ENCODE measurements around the gene HPSE2.

Gene HPSE2

DNA sequence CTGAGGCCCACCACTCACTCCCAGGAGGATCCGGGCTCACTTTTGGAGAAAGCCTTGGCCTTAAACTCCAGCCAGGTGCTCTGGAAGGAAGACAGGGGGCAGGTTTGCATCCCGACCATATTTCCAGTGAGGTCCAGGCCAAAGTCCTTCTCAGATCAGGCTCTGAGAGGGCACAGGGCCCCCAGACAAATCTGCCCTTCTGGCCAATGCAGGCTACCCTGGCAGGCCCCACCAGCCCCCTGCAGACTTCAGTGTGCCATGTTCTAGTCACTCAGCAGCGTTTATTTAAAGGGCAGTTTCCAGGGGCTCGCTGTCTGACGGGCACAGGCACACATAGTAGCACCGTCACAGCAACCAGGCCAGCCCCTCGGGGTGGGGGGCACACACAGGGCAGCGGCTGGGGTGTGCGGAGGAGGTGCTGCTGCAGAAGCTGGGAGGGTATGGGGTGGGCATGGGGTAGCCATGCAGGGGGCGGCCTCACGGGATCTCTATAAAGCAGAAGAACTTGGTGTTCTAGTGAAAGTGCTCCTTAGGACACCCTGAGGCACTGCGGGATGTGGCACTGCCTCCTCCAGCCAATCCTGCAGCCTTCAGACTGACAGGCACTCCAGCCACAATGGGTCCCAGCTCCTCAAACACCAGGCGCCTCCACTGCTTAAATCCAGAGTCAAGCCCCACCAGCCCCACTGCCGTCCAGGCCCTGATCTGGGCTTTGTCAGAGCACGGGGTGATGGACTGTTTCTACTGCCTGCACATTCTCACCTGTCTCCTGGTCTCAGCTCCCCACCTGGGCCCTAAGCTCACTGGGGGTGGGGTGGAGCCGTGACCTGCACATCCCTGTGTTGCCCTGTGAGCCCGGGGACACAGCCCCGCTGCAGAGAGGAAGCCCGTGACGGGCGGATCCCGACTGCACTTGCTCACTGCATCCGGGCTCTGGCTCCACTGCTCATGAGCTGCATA, 811.1 kb downstream of the HPSE2 start:
- H3K27me3 Mint-ChIP-seq (ENCODE audit: low read depth), result no peaks in the 10 kb centered on the region
- no peak for DNase-seq (ENCODE audit: low spot score)
- no peaks in the 10 kb centered on the region for H3K9me3 Mint-ChIP-seq
- no peak overlapping the region for H3K27ac Mint-ChIP-seq
- H3K4me3 Mint-ChIP-seq, result no peak overlapping the region
- peaks cover 16% of the 10 kb centered on the region for H3K36me3 Mint-ChIP-seq (ENCODE audit: low read depth)
- no peaks in the 10 kb centered on the region for H3K4me1 Mint-ChIP-seq (ENCODE audit: low read depth)

DNA sequence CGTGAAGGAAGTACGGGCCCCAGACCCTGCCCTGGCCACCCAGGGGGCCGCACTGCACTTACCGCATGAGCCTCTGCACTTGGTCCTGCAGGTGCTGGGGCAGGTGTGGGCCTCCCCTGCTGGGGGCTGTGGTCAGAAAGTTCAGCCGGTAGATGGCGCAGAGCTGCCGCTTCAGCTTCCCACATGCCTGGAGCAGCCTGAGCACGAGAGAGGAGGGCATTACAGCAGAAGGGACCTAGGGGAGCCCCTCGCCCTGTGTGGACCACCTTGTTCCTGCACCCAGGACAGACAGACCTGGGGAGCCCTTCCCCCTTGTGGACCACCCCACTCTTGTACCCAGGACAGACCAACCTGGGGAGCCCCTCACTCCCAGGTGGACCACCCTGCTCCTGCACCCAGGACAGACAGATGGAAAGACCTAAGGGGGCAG, 811.9 kb downstream of the HPSE2 start:
- DNase-seq (ENCODE audit: low spot score), result no peak
- no peaks in the 10 kb centered on the region for H3K9me3 Mint-ChIP-seq
- no peak overlapping the region for H3K27ac Mint-ChIP-seq
- H3K27me3 Mint-ChIP-seq (ENCODE audit: low read depth), result no peaks in the 10 kb centered on the region
- H3K4me3 Mint-ChIP-seq, result no peak overlapping the region
- peaks cover 19% of the 10 kb centered on the region for H3K36me3 Mint-ChIP-seq (ENCODE audit: low read depth)
- no peaks in the 10 kb centered on the region for H3K4me1 Mint-ChIP-seq (ENCODE audit: low read depth)

- Mint-ChIP-seq H3K4me1 (ENCODE audit: low read depth) (no peaks in the 10 kb centered on the region), H3K36me3 (ENCODE audit: low read depth) (peaks cover 16% of the 10 kb centered on the region), H3K27me3 (ENCODE audit: low read depth) (no peaks in the 10 kb centered on the region), H3K4me3 (no peak overlapping the region), H3K9me3 (no peaks in the 10 kb centered on the region), H3K27ac (no peak overlapping the region)
- DNase-seq (ENCODE audit: low spot score), result no peak
Measured at GRCh38 chr10:98422182-98422581, 813.5 kb downstream of the HPSE2 start.

- H3K4me1 Mint-ChIP-seq (ENCODE audit: low read depth), result peaks cover under 1% of the 10 kb centered on the region
- H3K27ac Mint-ChIP-seq, result no peak overlapping the region
- H3K27me3 Mint-ChIP-seq (ENCODE audit: low read depth), result no peaks in the 10 kb centered on the region
- DNase-seq (ENCODE audit: low spot score), result no peak
- no peak overlapping the region for H3K4me3 Mint-ChIP-seq
- no peaks in the 10 kb centered on the region for H3K9me3 Mint-ChIP-seq
- peaks cover 21% of the 10 kb centered on the region for H3K36me3 Mint-ChIP-seq (ENCODE audit: low read depth)
Measured at GRCh38 chr10:98420786-98421185, 814.9 kb downstream of the HPSE2 start.

- Mint-ChIP-seq H3K4me1 (ENCODE audit: low read depth) (peaks cover 10% of the 10 kb centered on the region), H3K27ac (no peak overlapping the region), H3K27me3 (ENCODE audit: low read depth) (no peaks in the 10 kb centered on the region), H3K9me3 (no peaks in the 10 kb centered on the region), H3K4me3 (no peak overlapping the region), H3K36me3 (ENCODE audit: low read depth) (peaks cover 23% of the 10 kb centered on the region)
- no peak for DNase-seq (ENCODE audit: low spot score)
Measured at GRCh38 chr10:98419469-98420261, 816.0 kb downstream of the HPSE2 start.

- Mint-ChIP-seq H3K36me3 (ENCODE audit: low read depth) (peaks cover 23% of the 10 kb centered on the region), H3K4me1 (ENCODE audit: low read depth) (peaks cover 15% of the 10 kb centered on the region), H3K27ac (peak overlapping the region; percentile 26)
Measured at GRCh38 chr10:98418665-98419468, 816.8 kb downstream of the HPSE2 start.

DNA sequence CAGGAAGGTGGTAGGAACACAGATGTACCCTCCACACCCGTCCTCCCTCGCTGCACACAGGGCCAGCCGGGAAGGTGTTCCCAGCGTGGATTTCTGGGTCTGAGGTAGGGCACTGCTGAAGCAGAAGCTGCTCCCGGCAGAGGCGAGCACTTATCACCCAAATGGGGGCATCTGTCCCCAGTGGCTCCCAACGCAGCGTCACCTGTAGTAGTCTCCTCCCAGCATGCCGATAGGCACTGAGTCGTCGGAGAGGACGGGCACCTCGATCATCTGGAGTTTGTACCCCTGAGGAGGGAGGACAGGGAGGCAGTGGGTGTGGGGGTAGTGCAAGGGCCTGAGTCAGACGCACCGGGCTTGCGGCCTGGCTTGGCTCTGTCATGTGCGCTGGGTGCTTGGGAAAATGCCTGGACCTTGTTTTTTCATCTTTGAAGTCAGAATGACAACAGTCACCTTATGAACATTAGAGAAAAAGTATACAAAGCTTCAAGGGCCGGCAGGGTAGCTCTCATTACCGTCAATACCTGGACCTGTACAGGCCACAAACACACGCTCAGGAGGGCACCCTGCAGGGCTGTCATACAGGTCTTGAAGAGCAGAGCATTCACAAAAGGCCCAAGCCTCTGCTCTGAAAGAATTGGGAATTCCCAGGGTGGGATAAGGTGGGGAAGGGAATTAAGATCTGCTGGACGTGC, 817.5 kb downstream of the HPSE2 start:
- DNase-seq (ENCODE audit: low spot score), result no peak
- H3K4me3 Mint-ChIP-seq, result no peak overlapping the region
- H3K27me3 Mint-ChIP-seq (ENCODE audit: low read depth), result no peaks in the 10 kb centered on the region
- H3K27ac Mint-ChIP-seq, result no peak overlapping the region
- peaks cover 22% of the 10 kb centered on the region for H3K36me3 Mint-ChIP-seq (ENCODE audit: low read depth)
- H3K4me1 Mint-ChIP-seq (ENCODE audit: low read depth), result peaks cover 15% of the 10 kb centered on the region
- H3K9me3 Mint-ChIP-seq, result no peaks in the 10 kb centered on the region

More at GRCh38 chr10:98418665-98419468, 816.8 kb downstream of the HPSE2 start:
- H3K4me3 Mint-ChIP-seq, result no peak overlapping the region
- H3K9me3 Mint-ChIP-seq, result no peaks in the 10 kb centered on the region
- no peak for DNase-seq (ENCODE audit: low spot score)
- H3K27me3 Mint-ChIP-seq (ENCODE audit: low read depth), result no peaks in the 10 kb centered on the region

DNA sequence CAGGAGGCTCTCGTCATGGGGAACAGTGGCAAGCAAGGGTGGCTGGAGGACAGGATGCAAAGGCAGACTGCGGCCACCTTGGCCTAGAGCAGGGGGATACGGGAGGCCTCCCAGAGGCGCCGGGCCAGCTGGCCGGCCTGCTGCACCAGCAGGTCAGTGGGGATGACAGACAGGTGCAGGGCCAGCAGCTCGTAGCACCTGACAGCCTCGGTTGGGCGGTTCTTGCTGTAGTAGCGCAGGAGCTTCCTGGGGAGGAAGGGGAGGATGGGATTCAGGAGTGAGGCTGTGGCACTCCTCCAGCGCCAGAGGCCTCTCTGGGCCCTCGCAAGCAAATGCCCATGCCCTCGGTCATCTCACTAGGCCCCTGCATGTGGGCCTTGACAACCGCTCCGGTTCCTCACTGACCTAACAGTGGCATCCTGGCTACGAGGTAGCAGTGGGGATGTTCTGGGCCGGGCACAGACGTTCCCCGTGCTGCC, 818.1 kb downstream of the HPSE2 start:
- no peaks in the 10 kb centered on the region for H3K27me3 Mint-ChIP-seq (ENCODE audit: low read depth)
- no peak for DNase-seq (ENCODE audit: low spot score)
- H3K9me3 Mint-ChIP-seq, result no peaks in the 10 kb centered on the region
- no peak overlapping the region for H3K4me3 Mint-ChIP-seq
- peaks cover 15% of the 10 kb centered on the region for H3K4me1 Mint-ChIP-seq (ENCODE audit: low read depth)
- peaks cover 22% of the 10 kb centered on the region for H3K36me3 Mint-ChIP-seq (ENCODE audit: low read depth)
- H3K27ac Mint-ChIP-seq, result no peak overlapping the region

DNA sequence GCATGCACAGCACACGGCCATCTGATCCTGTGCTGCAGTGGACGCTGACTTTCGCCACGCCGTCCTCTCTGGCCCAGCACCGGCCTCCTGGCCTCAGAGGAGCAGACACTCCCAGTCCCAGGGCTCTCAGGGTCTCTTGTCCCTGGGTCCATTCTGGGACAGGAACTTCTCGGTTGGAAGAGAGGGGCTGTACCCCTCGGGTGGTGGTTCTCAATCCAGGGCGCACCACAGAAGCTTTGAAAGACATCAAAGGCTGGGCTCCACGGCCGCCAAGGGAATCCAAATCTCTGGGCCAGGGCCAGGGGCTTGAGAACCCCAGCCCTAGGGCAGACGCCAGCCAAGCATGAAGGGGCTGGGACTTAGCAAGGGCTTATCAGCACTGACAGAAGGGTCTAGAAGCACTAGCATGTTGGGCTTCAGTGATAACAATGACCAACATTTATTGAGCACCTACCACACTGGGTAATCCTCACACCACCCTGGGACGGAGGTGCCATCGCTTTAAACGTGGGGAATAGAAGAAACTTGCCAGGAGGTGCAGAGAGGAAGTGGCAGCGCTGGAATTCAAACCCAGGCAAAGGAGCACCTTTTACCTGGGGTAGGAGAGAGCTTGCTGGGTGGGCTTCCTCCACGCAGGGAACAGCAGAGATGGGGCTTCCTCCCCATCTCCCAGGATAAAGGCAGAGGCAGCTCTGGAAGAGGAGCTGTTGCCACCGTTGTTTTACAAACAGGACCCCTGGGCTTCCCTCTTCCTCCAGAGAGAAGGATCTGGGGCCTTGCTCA, 818.9 kb downstream of the HPSE2 start:
- Mint-ChIP-seq H3K4me3 (no peak overlapping the region), H3K27me3 (ENCODE audit: low read depth) (no peaks in the 10 kb centered on the region), H3K4me1 (ENCODE audit: low read depth) (peaks cover 15% of the 10 kb centered on the region), H3K27ac (peak overlapping the region; percentile 15), H3K36me3 (ENCODE audit: low read depth) (peaks cover 22% of the 10 kb centered on the region), H3K9me3 (no peaks in the 10 kb centered on the region)
- DNase-seq (ENCODE audit: low spot score), result no peak

DNA sequence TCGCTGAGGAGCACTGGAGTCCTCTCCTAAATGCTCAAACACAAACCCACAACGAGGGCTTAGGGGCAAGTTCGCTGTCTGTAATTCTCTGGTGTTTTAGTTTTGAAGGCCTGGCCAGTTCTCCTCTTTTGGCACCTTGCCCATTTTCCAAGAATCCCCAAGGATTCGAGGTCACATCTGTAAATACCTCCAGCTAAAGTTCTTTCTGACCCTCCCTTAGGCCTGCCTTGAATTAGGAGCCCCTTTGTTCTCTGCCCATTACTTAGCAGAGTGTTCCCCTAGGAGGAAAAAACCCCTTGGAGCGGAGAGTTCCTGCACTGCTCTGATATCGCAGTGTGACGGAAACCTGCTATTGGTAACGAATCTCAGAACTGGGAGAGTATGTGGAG, 819.9 kb downstream of the HPSE2 start:
- H3K9me3 Mint-ChIP-seq, result no peaks in the 10 kb centered on the region
- H3K4me1 Mint-ChIP-seq (ENCODE audit: low read depth), result peaks cover 15% of the 10 kb centered on the region
- H3K4me3 Mint-ChIP-seq, result no peak overlapping the region
- no peaks in the 10 kb centered on the region for H3K27me3 Mint-ChIP-seq (ENCODE audit: low read depth)
- no peak overlapping the region for H3K27ac Mint-ChIP-seq
- DNase-seq (ENCODE audit: low spot score), result no peak
- peaks cover 17% of the 10 kb centered on the region for H3K36me3 Mint-ChIP-seq (ENCODE audit: low read depth)

DNA sequence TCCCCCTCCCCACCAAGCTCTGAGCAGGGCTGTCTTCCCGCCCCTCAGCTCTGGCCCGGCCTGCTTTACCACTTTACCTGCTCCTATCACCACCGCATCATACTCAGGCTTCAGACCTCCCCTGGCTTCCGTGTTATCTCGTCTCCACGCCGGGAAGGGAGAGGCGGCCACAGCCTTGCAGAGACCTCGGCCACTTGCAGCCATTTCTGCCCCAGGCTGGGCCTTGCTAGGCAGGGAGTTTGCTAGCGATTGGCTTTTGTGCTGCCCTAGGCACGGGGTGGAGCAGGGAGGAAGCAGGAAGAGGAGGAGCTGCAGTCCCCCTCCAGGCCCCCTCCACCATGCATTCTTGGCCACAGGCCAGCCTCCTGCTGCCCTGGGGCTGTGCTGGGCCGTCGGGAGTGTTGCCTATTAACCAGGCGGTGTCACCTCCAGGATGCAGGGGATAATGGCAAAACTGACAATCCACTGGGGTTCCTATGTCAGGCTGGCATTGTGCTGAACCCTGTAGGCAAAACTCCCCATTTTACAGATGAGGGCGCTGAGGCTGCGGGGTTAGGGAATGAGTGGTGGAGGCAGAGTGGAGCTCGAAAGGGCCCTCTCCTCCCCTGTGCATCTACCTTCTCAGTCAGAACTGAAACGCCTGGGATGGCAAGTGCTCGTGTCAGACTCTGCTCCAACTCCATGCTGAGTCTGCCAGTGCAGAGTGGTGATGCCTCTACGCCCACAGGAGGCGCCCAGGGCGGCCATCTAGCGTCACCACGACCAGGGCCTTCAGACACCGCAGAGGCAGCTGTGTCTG, 820.5 kb downstream of the HPSE2 start, which contains the start of gene PYROXD2:
TSS of gene PYROXD2 (minus strand) at position 251 of the 799 bp plus-strand sequence. CDS start at position 204, 47 bp downstream.
- no peak for DNase-seq (ENCODE audit: low spot score)
- peaks cover 17% of the 10 kb centered on the region for H3K36me3 Mint-ChIP-seq (ENCODE audit: low read depth)
- peak within 1 kb of the TSS; percentile 93 for H3K27ac Mint-ChIP-seq
- H3K27me3 Mint-ChIP-seq (ENCODE audit: low read depth), result no peaks in the 10 kb centered on the region
- H3K9me3 Mint-ChIP-seq, result no peaks in the 10 kb centered on the region
- H3K4me1 Mint-ChIP-seq (ENCODE audit: low read depth), result peaks cover 15% of the 10 kb centered on the region
- H3K4me3 Mint-ChIP-seq, result peak within 1 kb of the TSS; percentile 87

DNA sequence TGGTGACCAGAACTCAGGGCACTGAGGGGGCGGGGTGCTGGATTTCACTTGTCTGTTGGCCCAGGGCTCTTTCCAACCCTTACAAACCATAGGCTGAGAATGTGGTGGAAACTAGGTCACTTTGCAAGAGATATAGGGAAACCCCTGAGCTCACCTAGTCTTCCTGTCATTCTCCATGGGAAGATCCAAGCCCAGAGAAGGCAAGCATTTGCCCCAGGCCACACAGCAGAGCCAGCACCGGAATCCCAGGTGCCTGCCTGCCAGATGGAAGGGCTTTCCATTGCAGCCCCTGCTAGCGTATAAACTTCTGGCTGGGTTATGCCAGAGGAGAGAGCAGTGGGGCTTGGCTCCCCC, 821.1 kb downstream of the HPSE2 start:
- no peak for DNase-seq (ENCODE audit: low spot score)
- Mint-ChIP-seq H3K4me1 (ENCODE audit: low read depth) (peaks cover 15% of the 10 kb centered on the region), H3K27ac (peak overlapping the region; percentile 26), H3K27me3 (ENCODE audit: low read depth) (no peaks in the 10 kb centered on the region), H3K9me3 (no peaks in the 10 kb centered on the region), H3K36me3 (ENCODE audit: low read depth) (peaks cover 13% of the 10 kb centered on the region), H3K4me3 (peak overlapping the region; percentile 87)
